ENCODE measurements around the gene STPG4. TPM values are rescaled to one million over a fixed set of nuclear protein-coding genes. Genes with fewer than 3 reads are reported as not detected.

The STPG4 gene
- total RNA-seq, 4 donors from 2014 or later, result 1.4 to 4.1 TPM; not detected in 2

DNA sequence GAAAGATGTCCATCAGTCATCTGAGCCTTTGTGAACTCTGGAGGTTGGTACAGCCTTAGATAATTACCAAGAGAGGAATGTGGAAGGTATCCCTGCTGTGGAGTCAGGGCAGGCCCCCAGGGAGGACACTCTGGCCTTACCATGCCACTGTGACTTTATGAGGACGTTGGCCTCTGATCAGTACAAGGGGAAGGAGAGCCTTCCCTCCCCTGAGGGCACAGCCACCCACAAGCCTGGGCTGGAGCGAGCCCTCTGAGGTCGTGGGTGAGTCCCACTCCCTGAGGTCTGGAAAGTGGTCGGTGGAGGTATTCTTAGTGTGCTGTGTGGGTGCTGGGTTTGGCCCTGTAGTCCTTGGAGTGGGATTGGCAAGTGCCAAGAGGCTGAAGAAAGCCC, 91.6 kb downstream of the STPG4 start:
- TF ChIP-seq, protein P1, sequence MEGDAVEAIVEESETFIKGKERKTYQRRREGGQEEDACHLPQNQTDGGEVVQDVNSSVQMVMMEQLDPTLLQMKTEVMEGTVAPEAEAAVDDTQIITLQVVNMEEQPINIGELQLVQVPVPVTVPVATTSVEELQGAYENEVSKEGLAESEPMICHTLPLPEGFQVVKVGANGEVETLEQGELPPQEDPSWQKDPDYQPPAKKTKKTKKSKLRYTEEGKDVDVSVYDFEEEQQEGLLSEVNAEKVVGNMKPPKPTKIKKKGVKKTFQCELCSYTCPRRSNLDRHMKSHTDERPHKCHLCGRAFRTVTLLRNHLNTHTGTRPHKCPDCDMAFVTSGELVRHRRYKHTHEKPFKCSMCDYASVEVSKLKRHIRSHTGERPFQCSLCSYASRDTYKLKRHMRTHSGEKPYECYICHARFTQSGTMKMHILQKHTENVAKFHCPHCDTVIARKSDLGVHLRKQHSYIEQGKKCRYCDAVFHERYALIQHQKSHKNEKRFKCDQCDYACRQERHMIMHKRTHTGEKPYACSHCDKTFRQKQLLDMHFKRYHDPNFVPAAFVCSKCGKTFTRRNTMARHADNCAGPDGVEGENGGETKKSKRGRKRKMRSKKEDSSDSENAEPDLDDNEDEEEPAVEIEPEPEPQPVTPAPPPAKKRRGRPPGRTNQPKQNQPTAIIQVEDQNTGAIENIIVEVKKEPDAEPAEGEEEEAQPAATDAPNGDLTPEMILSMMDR (IDR thresholded peaks at IDR 0.05), result no peak
- no peak for TF ChIP-seq POLR2A (IDR thresholded peaks at IDR 0.05)
- 49 to 59% methylated on average over 4 of the region's 4 CpGs for WGBS, 2 donors
- intact Hi-C loops (cut with DNase I; ENCODE audit: low total_unique reads), result no loop called here
- no peak overlapping the region for H3K4me3 ChIP-seq (ENCODE audit: low read depth, poor library complexity, severe bottlenecking)
- no peak for DNase-seq (ENCODE audit: low spot score in 2 of 2)

GRCh38 chr2:47062681-47063537, 92.2 kb downstream of the STPG4 start:
- WGBS, 2 donors, result 58 to 60% methylated on average over 8 of the region's 8 CpGs
- H3K4me3 ChIP-seq (ENCODE audit: low read depth, poor library complexity, severe bottlenecking), result no peak overlapping the region
- no peak for DNase-seq (ENCODE audit: low spot score in 2 of 2)
- TF ChIP-seq POLR2A (IDR thresholded peaks at IDR 0.05), result no peak
- TF ChIP-seq, protein P1 (IDR thresholded peaks at IDR 0.05), result no peak
- intact Hi-C loops (cut with DNase I; ENCODE audit: low total_unique reads), result no loop called here

DNA sequence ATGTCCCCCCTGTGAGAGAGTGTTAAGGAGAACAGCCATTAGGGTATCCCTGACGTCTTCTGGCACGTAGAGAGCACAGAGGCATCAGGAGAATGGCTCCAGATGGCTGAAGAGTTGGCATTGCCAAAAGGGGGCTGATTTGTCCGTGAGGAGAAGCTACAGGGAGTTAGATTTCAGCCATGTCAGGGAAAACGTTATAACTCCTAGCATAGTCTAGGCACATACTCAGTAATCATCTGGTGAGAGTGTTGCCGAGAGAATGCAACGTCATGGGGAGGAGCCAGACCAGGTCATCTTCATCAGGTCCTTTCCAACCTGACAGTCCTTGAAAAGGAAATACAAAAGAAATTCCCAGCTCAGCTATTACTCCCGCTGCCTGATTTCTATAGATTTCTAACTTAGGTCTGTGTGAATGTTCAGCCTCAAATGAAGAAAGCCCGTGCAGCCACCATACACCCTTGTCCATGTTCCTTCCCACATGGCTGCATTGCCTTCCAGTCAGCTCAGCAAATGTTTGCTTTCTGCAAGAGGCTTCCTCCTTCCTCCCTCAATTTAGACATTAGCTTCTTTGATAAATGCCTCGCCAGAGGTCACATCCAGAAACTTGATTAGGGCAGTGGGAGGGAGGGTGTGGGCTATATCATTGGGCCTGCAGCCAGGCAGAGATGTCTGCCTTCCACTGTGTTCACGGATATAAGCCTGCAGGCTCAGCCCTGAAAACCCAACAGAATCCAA, 93.0 kb downstream of the STPG4 start:
- TF ChIP-seq, protein P1 (IDR thresholded peaks at IDR 0.05), result no peak
- no peak for TF ChIP-seq POLR2A (IDR thresholded peaks at IDR 0.05)
- no peak for DNase-seq (ENCODE audit: low spot score in 2 of 2)
- intact Hi-C loops (cut with DNase I; ENCODE audit: low total_unique reads), result no loop called here
- WGBS, 2 donors, result 73 to 80% methylated on average over 10 of the region's 10 CpGs
- H3K4me3 ChIP-seq (ENCODE audit: low read depth, poor library complexity, severe bottlenecking), result no peak overlapping the region

DNA sequence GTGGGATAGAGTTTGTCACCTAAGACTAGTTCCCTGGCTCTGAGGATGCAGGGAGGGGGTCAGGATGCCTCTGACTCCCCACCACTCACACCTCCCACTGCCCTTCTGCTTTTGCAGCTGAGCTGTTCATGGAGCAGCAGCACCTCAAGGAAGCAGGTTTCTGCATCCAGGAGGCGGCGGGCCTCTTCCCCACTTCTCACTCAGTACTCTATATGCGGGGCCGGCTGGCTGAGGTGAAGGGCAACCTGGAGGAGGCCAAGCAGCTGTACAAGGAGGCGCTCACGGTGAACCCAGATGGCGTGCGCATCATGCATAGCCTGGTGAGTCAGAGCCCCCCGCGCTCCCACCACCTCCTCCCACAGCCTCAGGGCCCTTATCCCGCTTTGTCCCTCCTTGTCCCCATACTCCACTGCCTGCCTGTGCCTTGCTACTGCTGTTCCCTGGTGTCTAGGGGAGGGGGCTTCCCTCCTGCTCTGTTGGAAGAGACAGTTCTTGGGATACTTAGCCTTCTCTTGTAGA, 94.4 kb downstream of the STPG4 start:
- WGBS, 2 donors, result 96 to 97% methylated on average over 11 of the region's 11 CpGs
- DNase-seq (ENCODE audit: low spot score in 2 of 2), result no peak
- H3K4me3 ChIP-seq (ENCODE audit: low read depth, poor library complexity, severe bottlenecking), result no peak overlapping the region
- intact Hi-C loops (cut with DNase I; ENCODE audit: low total_unique reads), result no loop called here
- TF ChIP-seq, protein P1 (IDR thresholded peaks at IDR 0.05), result no peak
- TF ChIP-seq POLR2A (IDR thresholded peaks at IDR 0.05), result no peak

GRCh38 chr2:47058003-47058931, 96.8 kb downstream of the STPG4 start:
- WGBS, 2 donors, result 54 to 64% methylated on average over 11 of the region's 11 CpGs

More at GRCh38 chr2:47058003-47058931, 96.8 kb downstream of the STPG4 start:
- TF ChIP-seq POLR2A (IDR thresholded peaks at IDR 0.05), result no peak
- TF ChIP-seq, protein P1 (IDR thresholded peaks at IDR 0.05), result no peak
- H3K4me3 ChIP-seq (ENCODE audit: low read depth, poor library complexity, severe bottlenecking), result no peak overlapping the region
- intact Hi-C loops (cut with DNase I; ENCODE audit: low total_unique reads), result no loop called here
- DNase-seq (ENCODE audit: low spot score in 2 of 2), result peak in 1 of 2 donors; percentile 79

Data from lower leg skin (tissue), 4 donors.